ENCODE data around the gene SFXN2.

DNA sequence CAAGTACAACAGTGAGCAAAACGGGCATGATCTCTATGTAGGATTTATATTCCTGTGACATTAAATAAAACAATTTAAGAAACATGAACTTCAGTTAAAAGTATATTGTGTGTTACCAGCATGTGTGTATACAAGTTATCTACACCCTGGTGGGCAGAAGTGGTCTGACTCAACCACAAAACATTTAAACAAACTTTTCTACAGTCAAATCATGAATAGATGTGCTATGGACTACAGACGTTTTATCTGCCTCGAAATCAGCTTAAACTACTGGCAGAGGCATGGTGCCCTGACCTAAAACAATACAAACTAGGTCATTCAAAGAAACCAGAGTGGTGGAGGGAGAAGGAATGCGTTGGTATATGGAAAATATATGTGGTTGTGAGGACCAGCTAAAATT lies 3.8 kb upstream of the SFXN2 start:
- TF ChIP-seq, protein P1, sequence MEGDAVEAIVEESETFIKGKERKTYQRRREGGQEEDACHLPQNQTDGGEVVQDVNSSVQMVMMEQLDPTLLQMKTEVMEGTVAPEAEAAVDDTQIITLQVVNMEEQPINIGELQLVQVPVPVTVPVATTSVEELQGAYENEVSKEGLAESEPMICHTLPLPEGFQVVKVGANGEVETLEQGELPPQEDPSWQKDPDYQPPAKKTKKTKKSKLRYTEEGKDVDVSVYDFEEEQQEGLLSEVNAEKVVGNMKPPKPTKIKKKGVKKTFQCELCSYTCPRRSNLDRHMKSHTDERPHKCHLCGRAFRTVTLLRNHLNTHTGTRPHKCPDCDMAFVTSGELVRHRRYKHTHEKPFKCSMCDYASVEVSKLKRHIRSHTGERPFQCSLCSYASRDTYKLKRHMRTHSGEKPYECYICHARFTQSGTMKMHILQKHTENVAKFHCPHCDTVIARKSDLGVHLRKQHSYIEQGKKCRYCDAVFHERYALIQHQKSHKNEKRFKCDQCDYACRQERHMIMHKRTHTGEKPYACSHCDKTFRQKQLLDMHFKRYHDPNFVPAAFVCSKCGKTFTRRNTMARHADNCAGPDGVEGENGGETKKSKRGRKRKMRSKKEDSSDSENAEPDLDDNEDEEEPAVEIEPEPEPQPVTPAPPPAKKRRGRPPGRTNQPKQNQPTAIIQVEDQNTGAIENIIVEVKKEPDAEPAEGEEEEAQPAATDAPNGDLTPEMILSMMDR (IDR thresholded peaks at IDR 0.05) = no peak
- TF ChIP-seq POLR2A (IDR thresholded peaks at IDR 0.05) = no peak
- TF ChIP-seq EP300 (IDR thresholded peaks at IDR 0.05) = no peak

Measured in tibial nerve (tissue), 4 donors.